WTC11 (cell line): ENCODE measurements around the gene FHOD1. TPM values are rescaled to one million over a fixed set of nuclear protein-coding genes. Genes with fewer than 3 reads are reported as not detected.
A peak's percentile ranks its signal among the peaks of the same experiment; 100 is the strongest.

Source experiments
- ATF1 ChIP-seq: sonication (generic); formaldehyde crosslinking; IDR thresholded peaks from 2 replicates; pipeline ENCODE4 v1.8.1; 2023; ENCODE audit warnings: mild to moderate bottlenecking, moderate library complexity, missing genetic modification reagents
- ETV6 ChIP-seq: sonication (generic); formaldehyde crosslinking; IDR thresholded peaks from 2 replicates; pipeline ENCODE4 v1.8.1; 2022; ENCODE audit warnings: mild to moderate bottlenecking, missing genetic modification reagents
- IRF2 ChIP-seq: sonication (generic); formaldehyde crosslinking; IDR thresholded peaks from 2 replicates; pipeline ENCODE4 v1.8.0; 2022; ENCODE audit warnings: low read depth, missing genetic modification reagents, borderline replicate concordance
- JAZF1 ChIP-seq: fragments of 250-450 bp; sonication (Bioruptor Pico); IDR thresholded peaks from 2 replicates; pipeline ENCODE4 v1.9.0; 2021; ENCODE audit warnings: moderate library complexity, mild to moderate bottlenecking, inconsistent platforms
- KAT7 ChIP-seq: sonication (generic); formaldehyde crosslinking; IDR thresholded peaks from 2 replicates; pipeline ENCODE4 v1.8.1; 2023; ENCODE audit warnings: missing genetic modification reagents, mild to moderate bottlenecking, borderline replicate concordance
- MXD4 ChIP-seq: fragments of 250-450 bp; sonication (Bioruptor Pico); IDR thresholded peaks from 2 replicates; pipeline ENCODE4 v1.8.0; 2021; ENCODE audit warnings: mild to moderate bottlenecking, moderate library complexity, borderline replicate concordance
- NFE2L1 ChIP-seq: sonication (generic); formaldehyde crosslinking; IDR thresholded peaks from 2 replicates; pipeline ENCODE4 v1.8.1; 2023; ENCODE audit warnings: missing genetic modification reagents
- NFYB ChIP-seq: sonication (generic); formaldehyde crosslinking; conservative IDR thresholded peaks from 2 replicates; pipeline ENCODE4 v1.8.0; 2022; ENCODE audit warnings: low read depth, missing genetic modification reagents
- NR2C2 ChIP-seq: sonication (generic); formaldehyde crosslinking; IDR thresholded peaks from 2 replicates; pipeline ENCODE4 v1.8.0; 2022; ENCODE audit warnings: mild to moderate bottlenecking, missing genetic modification reagents
- NR3C1 ChIP-seq: sonication (generic); formaldehyde crosslinking; conservative IDR thresholded peaks from 2 replicates; pipeline ENCODE4 v1.8.1; 2023; ENCODE audit warnings: low read depth, mild to moderate bottlenecking, missing genetic modification reagents
- OVOL2 ChIP-seq: fragments of 250-450 bp; sonication (Bioruptor Pico); IDR thresholded peaks from 2 replicates; pipeline ENCODE4 v1.9.0; 2021; ENCODE audit warnings: mild to moderate bottlenecking, borderline replicate concordance
- SMAD3 ChIP-seq: sonication (generic); formaldehyde crosslinking; IDR thresholded peaks from 2 replicates; pipeline ENCODE4 v1.8.0; 2022; ENCODE audit warnings: missing genetic modification reagents, mild to moderate bottlenecking, borderline replicate concordance
- TEAD4 ChIP-seq: sonication (generic); formaldehyde crosslinking; IDR thresholded peaks from 2 replicates; pipeline ENCODE4 v1.8.0; 2022; ENCODE audit warnings: mild to moderate bottlenecking, missing genetic modification reagents
- ZNF138 ChIP-seq: sonication (generic); formaldehyde crosslinking; conservative IDR thresholded peaks from 2 replicates; pipeline ENCODE4 v1.8.1; 2022; ENCODE audit warnings: mild to moderate bottlenecking, moderate library complexity, missing genetic modification reagents
- ZNF396 ChIP-seq: fragments of 250-450 bp; sonication (Bioruptor Pico); IDR thresholded peaks from 2 replicates; pipeline ENCODE4 v1.8.0; 2021; ENCODE audit warnings: mild to moderate bottlenecking, moderate library complexity, borderline replicate concordance
- ZNF423 ChIP-seq: fragments of 250-450 bp; sonication (Bioruptor Pico); IDR thresholded peaks from 2 replicates; pipeline ENCODE4 v2.1.2; 2022; ENCODE audit warnings: mild to moderate bottlenecking, moderate library complexity
- total RNA-seq: library from RNA; stranded (reverse); gene quantifications from 3 replicates; pipeline ENCODE4 v1.2.3, GENCODE V29; 2021
- TF ChIP-seq, protein P1 (sequence below): sonication (generic); formaldehyde crosslinking; IDR thresholded peaks from 2 replicates; pipeline ENCODE4 v1.8.1; 2022; ENCODE audit warnings: low read depth, missing genetic modification reagents, borderline replicate concordance
- TF ChIP-seq, protein P2 (sequence below): fragments of 250-450 bp; sonication (Bioruptor Pico); IDR thresholded peaks from 2 replicates; pipeline ENCODE4 v1.9.0; 2021; ENCODE audit warnings: moderate library complexity, mild to moderate bottlenecking, inconsistent platforms, borderline replicate concordance
- TF ChIP-seq, protein P3 (sequence below): fragments of 200-600 bp; IDR thresholded peaks from 2 replicates; pipeline ENCODE4 v1.8.0; 2022; ENCODE audit warnings: antibody characterized with exemption
- TF ChIP-seq, protein P4 (sequence below): sonication (generic); formaldehyde crosslinking; IDR thresholded peaks from 2 replicates; pipeline ENCODE4 v1.8.0; 2022; ENCODE audit warnings: mild to moderate bottlenecking, missing genetic modification reagents
- TF ChIP-seq, protein P5 (sequence below): sonication (generic); formaldehyde crosslinking; IDR thresholded peaks from 2 replicates; pipeline ENCODE4 v1.8.1; 2023; ENCODE audit warnings: mild to moderate bottlenecking, missing genetic modification reagents
- TF ChIP-seq, protein P6 (sequence below): sonication (generic); formaldehyde crosslinking; IDR thresholded peaks from 2 replicates; pipeline ENCODE4 v1.8.1; 2023; ENCODE audit warnings: mild to moderate bottlenecking, missing genetic modification reagents, borderline replicate concordance

The FHOD1 gene
- total RNA-seq, 1 experiment from 2014 or later, result 81.3 TPM

DNA sequence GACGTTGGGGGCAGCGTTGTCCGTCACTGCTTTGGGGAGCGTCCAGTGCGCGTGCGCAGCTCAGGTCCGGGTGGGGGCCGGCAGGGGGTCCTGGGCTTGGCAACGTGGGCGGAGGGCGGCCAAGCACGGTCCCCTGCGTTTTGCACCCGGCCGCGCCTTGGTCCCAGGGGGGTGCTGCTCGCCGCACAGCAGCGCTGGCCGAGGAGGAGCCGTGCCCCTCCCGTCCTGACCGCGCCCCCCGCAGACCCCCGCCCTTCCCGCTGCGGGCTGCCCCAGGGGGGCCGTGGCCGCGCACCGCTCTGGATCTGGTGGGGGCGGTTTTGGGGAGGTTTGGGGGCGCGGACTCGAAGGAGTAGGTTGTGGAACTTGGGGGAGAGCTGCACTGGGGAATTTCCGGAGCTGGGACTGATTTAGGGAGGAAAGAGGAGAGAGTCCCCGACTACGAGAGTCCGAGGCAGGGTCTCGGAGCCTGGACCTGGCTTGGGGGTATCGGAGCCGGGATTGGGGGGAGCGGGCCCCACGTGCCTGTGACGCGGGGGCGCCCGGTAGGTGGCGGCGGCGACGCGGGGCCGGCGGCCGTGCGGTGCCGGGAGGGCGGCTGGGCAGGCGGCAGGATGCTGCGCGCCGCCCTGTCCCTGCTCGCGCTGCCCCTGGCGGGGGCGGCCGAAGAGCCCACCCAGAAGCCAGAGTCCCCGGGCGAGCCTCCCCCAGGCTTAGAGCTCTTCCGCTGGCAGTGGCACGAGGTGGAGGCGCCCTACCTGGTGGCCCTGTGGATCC, 1.3 kb upstream of the FHOD1 start, which contains the start of gene SLC9A5 (continued):
- TF ChIP-seq, protein P1, sequence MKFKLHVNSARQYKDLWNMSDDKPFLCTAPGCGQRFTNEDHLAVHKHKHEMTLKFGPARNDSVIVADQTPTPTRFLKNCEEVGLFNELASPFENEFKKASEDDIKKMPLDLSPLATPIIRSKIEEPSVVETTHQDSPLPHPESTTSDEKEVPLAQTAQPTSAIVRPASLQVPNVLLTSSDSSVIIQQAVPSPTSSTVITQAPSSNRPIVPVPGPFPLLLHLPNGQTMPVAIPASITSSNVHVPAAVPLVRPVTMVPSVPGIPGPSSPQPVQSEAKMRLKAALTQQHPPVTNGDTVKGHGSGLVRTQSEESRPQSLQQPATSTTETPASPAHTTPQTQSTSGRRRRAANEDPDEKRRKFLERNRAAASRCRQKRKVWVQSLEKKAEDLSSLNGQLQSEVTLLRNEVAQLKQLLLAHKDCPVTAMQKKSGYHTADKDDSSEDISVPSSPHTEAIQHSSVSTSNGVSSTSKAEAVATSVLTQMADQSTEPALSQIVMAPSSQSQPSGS (CRISPR knock-in tag), result no peak
- TF ChIP-seq ZNF396 (CRISPR knock-in tag) (no peak), NR2C2 (CRISPR knock-in tag) (no peak), OVOL2 (CRISPR knock-in tag) (no peak), ZNF138 (CRISPR knock-in tag) (no peak), NFE2L1 (peak; percentile 31; the same call in 1 of the 2 replicates), ETV6 (CRISPR knock-in tag) (no peak), NFYB (CRISPR knock-in tag) (no peak), SMAD3 (CRISPR knock-in tag) (no peak), ZNF423 (CRISPR knock-in tag) (no peak), KAT7 (CRISPR knock-in tag) (no peak), JAZF1 (no peak), NR3C1 (no peak), IRF2 (CRISPR knock-in tag) (no peak), MXD4 (CRISPR knock-in tag) (no peak), TEAD4 (CRISPR knock-in tag) (no peak), ATF1 (CRISPR knock-in tag) (no peak)
- TF ChIP-seq, protein P2, sequence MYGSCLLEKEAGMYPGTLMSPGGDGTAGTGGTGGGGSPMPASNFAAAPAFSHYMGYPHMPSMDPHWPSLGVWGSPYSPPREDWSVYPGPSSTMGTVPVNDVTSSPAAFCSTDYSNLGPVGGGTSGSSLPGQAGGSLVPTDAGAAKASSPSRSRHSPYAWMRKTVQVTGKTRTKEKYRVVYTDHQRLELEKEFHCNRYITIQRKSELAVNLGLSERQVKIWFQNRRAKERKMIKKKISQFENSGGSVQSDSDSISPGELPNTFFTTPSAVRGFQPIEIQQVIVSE (CRISPR knock-in tag), result no peak
- TF ChIP-seq, protein P3, sequence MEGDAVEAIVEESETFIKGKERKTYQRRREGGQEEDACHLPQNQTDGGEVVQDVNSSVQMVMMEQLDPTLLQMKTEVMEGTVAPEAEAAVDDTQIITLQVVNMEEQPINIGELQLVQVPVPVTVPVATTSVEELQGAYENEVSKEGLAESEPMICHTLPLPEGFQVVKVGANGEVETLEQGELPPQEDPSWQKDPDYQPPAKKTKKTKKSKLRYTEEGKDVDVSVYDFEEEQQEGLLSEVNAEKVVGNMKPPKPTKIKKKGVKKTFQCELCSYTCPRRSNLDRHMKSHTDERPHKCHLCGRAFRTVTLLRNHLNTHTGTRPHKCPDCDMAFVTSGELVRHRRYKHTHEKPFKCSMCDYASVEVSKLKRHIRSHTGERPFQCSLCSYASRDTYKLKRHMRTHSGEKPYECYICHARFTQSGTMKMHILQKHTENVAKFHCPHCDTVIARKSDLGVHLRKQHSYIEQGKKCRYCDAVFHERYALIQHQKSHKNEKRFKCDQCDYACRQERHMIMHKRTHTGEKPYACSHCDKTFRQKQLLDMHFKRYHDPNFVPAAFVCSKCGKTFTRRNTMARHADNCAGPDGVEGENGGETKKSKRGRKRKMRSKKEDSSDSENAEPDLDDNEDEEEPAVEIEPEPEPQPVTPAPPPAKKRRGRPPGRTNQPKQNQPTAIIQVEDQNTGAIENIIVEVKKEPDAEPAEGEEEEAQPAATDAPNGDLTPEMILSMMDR, result no peak
- TF ChIP-seq, protein P4, sequence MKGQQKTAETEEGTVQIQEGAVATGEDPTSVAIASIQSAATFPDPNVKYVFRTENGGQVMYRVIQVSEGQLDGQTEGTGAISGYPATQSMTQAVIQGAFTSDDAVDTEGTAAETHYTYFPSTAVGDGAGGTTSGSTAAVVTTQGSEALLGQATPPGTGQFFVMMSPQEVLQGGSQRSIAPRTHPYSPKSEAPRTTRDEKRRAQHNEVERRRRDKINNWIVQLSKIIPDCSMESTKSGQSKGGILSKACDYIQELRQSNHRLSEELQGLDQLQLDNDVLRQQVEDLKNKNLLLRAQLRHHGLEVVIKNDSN (CRISPR knock-in tag), result no peak
- TF ChIP-seq, protein P5, sequence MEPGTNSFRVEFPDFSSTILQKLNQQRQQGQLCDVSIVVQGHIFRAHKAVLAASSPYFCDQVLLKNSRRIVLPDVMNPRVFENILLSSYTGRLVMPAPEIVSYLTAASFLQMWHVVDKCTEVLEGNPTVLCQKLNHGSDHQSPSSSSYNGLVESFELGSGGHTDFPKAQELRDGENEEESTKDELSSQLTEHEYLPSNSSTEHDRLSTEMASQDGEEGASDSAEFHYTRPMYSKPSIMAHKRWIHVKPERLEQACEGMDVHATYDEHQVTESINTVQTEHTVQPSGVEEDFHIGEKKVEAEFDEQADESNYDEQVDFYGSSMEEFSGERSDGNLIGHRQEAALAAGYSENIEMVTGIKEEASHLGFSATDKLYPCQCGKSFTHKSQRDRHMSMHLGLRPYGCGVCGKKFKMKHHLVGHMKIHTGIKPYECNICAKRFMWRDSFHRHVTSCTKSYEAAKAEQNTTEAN, result no peak
- TF ChIP-seq, protein P6, sequence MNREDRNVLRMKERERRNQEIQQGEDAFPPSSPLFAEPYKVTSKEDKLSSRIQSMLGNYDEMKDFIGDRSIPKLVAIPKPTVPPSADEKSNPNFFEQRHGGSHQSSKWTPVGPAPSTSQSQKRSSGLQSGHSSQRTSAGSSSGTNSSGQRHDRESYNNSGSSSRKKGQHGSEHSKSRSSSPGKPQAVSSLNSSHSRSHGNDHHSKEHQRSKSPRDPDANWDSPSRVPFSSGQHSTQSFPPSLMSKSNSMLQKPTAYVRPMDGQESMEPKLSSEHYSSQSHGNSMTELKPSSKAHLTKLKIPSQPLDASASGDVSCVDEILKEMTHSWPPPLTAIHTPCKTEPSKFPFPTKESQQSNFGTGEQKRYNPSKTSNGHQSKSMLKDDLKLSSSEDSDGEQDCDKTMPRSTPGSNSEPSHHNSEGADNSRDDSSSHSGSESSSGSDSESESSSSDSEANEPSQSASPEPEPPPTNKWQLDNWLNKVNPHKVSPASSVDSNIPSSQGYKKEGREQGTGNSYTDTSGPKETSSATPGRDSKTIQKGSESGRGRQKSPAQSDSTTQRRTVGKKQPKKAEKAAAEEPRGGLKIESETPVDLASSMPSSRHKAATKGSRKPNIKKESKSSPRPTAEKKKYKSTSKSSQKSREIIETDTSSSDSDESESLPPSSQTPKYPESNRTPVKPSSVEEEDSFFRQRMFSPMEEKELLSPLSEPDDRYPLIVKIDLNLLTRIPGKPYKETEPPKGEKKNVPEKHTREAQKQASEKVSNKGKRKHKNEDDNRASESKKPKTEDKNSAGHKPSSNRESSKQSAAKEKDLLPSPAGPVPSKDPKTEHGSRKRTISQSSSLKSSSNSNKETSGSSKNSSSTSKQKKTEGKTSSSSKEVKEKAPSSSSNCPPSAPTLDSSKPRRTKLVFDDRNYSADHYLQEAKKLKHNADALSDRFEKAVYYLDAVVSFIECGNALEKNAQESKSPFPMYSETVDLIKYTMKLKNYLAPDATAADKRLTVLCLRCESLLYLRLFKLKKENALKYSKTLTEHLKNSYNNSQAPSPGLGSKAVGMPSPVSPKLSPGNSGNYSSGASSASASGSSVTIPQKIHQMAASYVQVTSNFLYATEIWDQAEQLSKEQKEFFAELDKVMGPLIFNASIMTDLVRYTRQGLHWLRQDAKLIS (CRISPR knock-in tag), result no peak
